Panc1 (cell line): ENCODE results near the gene CDC6. TPM values are rescaled to one million over a fixed set of nuclear protein-coding genes. Genes with fewer than 3 reads are reported as not detected.

Experiments
- ATAC-seq: fragments of 200-7000 bp; cut with Tn5 transposase; 2 replicates; pipeline ENCODE4 v1.9.1; 2020; ENCODE audit warnings: mild to moderate bottlenecking, moderate library complexity
- BruUV-seq: library from RNA; stranded (reverse); fragments of 400-500 nt; replicated peaks from 2 replicates; lab custom pipeline; 2021; lab: Mats Ljungman, UMichigan
- CTCF ChIA-PET: fragments of 300-600 bp; sonication (Branson Sonifier 250); formaldehyde crosslinking; loops from one replicate; lab custom pipeline; 2022; ENCODE audit warnings: antibody characterized with exemption; lab: Charles Lee
- POLR2A ChIA-PET: fragments of 300-600 bp; sonication (Branson Sonifier 250); formaldehyde crosslinking; loops from one replicate; lab custom pipeline; 2022; ENCODE audit warnings: antibody characterized with exemption; lab: Charles Lee
- DNase-seq: peaks from one replicate; pipeline ENCODE4 v3.0.0-alpha.2; 2010; ENCODE audit warnings: low read depth, low spot score
- H3K27ac ChIP-seq: 2 replicates; pipeline ENCODE4 v1.5.1; 2011; ENCODE audit warnings: mild to moderate bottlenecking, low read length, inconsistent platforms
- H3K27me3 ChIP-seq: fragments of 200-500 bp; sonication (Bioruptor generic); 2 replicates; pipeline ENCODE4 v1.6.0; 2014; ENCODE audit warnings: low read length, inconsistent platforms; ENCODE audit not compliant: control insufficient read depth, insufficient read depth
- H3K36me3 ChIP-seq: fragments of 200-500 bp; sonication (Bioruptor generic); 2 replicates; pipeline ENCODE4 v1.5.1; 2014; ENCODE audit warnings: inconsistent platforms, mild to moderate bottlenecking, low read length, moderate library complexity; ENCODE audit not compliant: control insufficient read depth, insufficient read depth
- H3K4me1 ChIP-seq: 2 replicates; pipeline ENCODE4 v1.5.1; 2011; ENCODE audit warnings: inconsistent platforms, mild to moderate bottlenecking, low read length, moderate library complexity; ENCODE audit not compliant: control insufficient read depth, insufficient read depth
- H3K4me3 ChIP-seq, 2 experiments: 2 replicates each; pipeline ENCODE4 v1.5.1; 2011 to 2012; ENCODE audit warnings: low read depth in 2 of 2, low read length in 2 of 2, mild to moderate bottlenecking in 2 of 2, inconsistent platforms in 1 of 2, moderate library complexity in 1 of 2
- H3K9me3 ChIP-seq: fragments of 200-500 bp; sonication (Bioruptor generic); 2 replicates; pipeline ENCODE4 v1.5.1; 2014; ENCODE audit warnings: low read depth, mild to moderate bottlenecking, inconsistent platforms, low read length, moderate library complexity; ENCODE audit not compliant: control insufficient read depth, insufficient read depth
- POLR2AphosphoS5 ChIP-seq: IDR thresholded peaks from 2 replicates; pipeline ENCODE4 v1.6.1; 2012; ENCODE audit warnings: mild to moderate bottlenecking, low read depth, low read length, moderate library complexity
- SIN3A ChIP-seq: IDR thresholded peaks from 2 replicates; pipeline ENCODE4 v1.6.1; 2012; ENCODE audit warnings: low read depth, mild to moderate bottlenecking, low read length, moderate library complexity, borderline replicate concordance; ENCODE audit not compliant: insufficient read depth
- TCF7L2 ChIP-seq: IDR thresholded peaks from 2 replicates; pipeline ENCODE4 v1.6.1; 2011; ENCODE audit warnings: mild to moderate bottlenecking, low read depth, low read length, inconsistent platforms
- in situ Hi-C: cut with HindIII; loops from 2 replicates; pipeline ENCODE4 v1.10.0; 2016; ENCODE audit warnings: low sequenced_read_pairs, low pct_unique_long_range_greater_than_20kb
- intact Hi-C: fragments of 100-400 bp; cut with micrococcal nuclease; formaldehyde crosslinking; loops from one replicate; pipeline ENCODE4 v1.10.0; 2022; ENCODE audit not compliant: unreplicated experiment
- total RNA-seq: library from RNA; stranded (reverse); gene quantifications from one replicate; pipeline ENCODE4 v1.2.1, GENCODE V29; 2021; ENCODE audit not compliant: unreplicated experiment
- TF ChIP-seq, protein P1 (sequence below), 2 experiments: IDR thresholded peaks; 2 replicates each; pipeline ENCODE4 v1.6.1; 2011 to 2012; ENCODE audit warnings: low read depth in 2 of 2, control low read depth in 1 of 2, low read length in 1 of 2, mild to moderate bottlenecking in 1 of 2, moderate library complexity in 1 of 2; ENCODE audit not compliant: insufficient read depth in 1 of 2
- TF ChIP-seq, protein P2 (sequence below): fragments of 450-650 bp; IDR thresholded peaks from 2 replicates; pipeline ENCODE4 v1.5.1; 2017; ENCODE audit warnings: mild to moderate bottlenecking

The CDC6 gene
- total RNA-seq, 1 experiment from 2014 or later = 66.3 TPM

DNA sequence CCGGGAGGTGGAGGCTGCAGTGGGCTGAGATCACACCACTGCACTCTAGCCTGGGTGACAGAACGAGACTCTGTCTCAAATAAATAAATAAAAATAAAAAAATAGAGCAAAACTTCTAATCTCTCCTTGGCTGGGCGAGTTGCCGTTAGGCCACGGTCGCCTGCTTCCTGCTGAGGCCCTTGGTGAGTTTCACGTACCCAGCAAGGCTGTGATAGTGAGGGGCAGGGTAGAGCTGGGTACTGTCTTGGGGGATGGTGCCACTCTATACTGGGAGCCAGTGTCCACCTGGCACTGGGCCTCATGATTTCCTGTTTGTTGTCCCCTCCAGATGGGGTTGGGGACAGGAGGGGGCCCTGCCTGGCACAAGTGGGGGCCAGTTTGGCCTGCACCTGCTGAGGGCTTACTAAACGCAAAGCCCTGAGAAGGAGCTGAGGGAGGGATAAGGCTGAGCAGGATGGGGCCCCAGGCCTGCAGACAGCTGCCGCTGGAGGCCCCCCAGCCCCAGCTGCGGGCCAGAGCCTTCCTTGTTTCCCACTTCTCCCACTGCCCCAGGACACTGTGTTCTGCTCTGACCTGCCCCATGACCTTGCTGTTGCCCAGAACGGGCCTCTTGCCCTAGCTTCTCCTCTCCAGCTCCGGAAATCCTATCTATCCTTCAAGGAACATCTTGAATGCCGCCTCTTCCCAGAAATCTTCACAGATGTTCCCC is 51.4 kb downstream of the CDC6 start:
- peak overlapping the region; percentile 8 for H3K27ac ChIP-seq
- TF ChIP-seq TCF7L2 (no peak), SIN3A (no peak), POLR2AphosphoS5 (no peak)
- TF ChIP-seq, protein P1, sequence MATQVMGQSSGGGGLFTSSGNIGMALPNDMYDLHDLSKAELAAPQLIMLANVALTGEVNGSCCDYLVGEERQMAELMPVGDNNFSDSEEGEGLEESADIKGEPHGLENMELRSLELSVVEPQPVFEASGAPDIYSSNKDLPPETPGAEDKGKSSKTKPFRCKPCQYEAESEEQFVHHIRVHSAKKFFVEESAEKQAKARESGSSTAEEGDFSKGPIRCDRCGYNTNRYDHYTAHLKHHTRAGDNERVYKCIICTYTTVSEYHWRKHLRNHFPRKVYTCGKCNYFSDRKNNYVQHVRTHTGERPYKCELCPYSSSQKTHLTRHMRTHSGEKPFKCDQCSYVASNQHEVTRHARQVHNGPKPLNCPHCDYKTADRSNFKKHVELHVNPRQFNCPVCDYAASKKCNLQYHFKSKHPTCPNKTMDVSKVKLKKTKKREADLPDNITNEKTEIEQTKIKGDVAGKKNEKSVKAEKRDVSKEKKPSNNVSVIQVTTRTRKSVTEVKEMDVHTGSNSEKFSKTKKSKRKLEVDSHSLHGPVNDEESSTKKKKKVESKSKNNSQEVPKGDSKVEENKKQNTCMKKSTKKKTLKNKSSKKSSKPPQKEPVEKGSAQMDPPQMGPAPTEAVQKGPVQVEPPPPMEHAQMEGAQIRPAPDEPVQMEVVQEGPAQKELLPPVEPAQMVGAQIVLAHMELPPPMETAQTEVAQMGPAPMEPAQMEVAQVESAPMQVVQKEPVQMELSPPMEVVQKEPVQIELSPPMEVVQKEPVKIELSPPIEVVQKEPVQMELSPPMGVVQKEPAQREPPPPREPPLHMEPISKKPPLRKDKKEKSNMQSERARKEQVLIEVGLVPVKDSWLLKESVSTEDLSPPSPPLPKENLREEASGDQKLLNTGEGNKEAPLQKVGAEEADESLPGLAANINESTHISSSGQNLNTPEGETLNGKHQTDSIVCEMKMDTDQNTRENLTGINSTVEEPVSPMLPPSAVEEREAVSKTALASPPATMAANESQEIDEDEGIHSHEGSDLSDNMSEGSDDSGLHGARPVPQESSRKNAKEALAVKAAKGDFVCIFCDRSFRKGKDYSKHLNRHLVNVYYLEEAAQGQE (IDR thresholded peaks at IDR 0.05; ENCODE audit: insufficient read depth in 1 of 2, low read depth in 2 of 2, low read length in 1 of 2) = no peak
- TF ChIP-seq, protein P2, sequence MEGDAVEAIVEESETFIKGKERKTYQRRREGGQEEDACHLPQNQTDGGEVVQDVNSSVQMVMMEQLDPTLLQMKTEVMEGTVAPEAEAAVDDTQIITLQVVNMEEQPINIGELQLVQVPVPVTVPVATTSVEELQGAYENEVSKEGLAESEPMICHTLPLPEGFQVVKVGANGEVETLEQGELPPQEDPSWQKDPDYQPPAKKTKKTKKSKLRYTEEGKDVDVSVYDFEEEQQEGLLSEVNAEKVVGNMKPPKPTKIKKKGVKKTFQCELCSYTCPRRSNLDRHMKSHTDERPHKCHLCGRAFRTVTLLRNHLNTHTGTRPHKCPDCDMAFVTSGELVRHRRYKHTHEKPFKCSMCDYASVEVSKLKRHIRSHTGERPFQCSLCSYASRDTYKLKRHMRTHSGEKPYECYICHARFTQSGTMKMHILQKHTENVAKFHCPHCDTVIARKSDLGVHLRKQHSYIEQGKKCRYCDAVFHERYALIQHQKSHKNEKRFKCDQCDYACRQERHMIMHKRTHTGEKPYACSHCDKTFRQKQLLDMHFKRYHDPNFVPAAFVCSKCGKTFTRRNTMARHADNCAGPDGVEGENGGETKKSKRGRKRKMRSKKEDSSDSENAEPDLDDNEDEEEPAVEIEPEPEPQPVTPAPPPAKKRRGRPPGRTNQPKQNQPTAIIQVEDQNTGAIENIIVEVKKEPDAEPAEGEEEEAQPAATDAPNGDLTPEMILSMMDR = no peak
- in situ Hi-C loops = no loop called here
- BruUV-seq = no TSS peak
- H3K36me3 ChIP-seq = no peaks in the 10 kb centered on the region
- peaks cover 64% of the 10 kb centered on the region for H3K4me1 ChIP-seq
- intact Hi-C loops = no loop called here
- CTCF ChIA-PET = interaction anchor here (0.7 to 1.2 kb wide), 2 partner anchors 15 to 147 kb away, joined by 3 to 6 read pairs; no protein-coding TSS in a partner anchor
- H3K9me3 ChIP-seq = no peaks in the 10 kb centered on the region
- no peak overlapping the region for H3K4me3 ChIP-seq
- POLR2A ChIA-PET = interaction anchor here (0.5 to 0.8 kb wide), 2 partner anchors 12 to 15 kb away, joined by 3 to 11 read pairs; no protein-coding TSS in a partner anchor
- no peak for DNase-seq
- H3K27me3 ChIP-seq = no peaks in the 10 kb centered on the region
- ATAC-seq = no peak

DNA sequence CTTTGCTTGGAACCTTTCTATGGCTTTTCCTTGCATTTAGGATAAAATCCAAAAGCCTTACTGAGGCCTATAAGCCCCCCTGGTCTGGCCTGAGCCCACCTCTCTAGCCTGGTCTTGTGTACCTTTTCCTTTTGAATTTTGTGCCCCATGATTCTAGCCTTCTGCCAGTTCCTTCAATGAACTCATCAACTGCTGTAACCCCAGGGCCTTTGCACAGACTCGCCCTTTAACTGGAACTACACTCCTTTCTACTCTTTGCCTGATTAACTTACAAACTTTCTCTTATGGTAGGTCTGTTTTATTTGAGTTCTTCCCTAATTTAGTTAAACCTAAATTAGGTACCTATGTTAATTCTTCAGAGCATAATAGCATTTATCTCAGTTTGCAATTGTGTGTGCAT is 52.6 kb downstream of the CDC6 start:
- H3K27ac ChIP-seq = peak overlapping the region; percentile 81
- no peaks in the 10 kb centered on the region for H3K9me3 ChIP-seq
- H3K4me1 ChIP-seq = peaks cover 67% of the 10 kb centered on the region
- no peak for DNase-seq
- no peak overlapping the region; a peak in 1 of 4 replicates for H3K4me3 ChIP-seq
- CTCF ChIA-PET = no interaction called here
- no peak for ATAC-seq
- intact Hi-C loops = no loop called here
- no peak for TF ChIP-seq POLR2AphosphoS5
- TF ChIP-seq, protein P2 = no peak
- no peak for TF ChIP-seq SIN3A
- TF ChIP-seq TCF7L2 = no peak
- TF ChIP-seq, protein P1 (IDR thresholded peaks at IDR 0.05; ENCODE audit: insufficient read depth in 1 of 2, low read depth in 2 of 2, low read length in 1 of 2) = no peak
- POLR2A ChIA-PET = interaction anchor here (0.5 to 1.1 kb wide), 2 partner anchors 8 to 1189 kb away, joined by 3 to 4 read pairs; no protein-coding TSS in a partner anchor
- H3K36me3 ChIP-seq = no peaks in the 10 kb centered on the region
- TSS peak; percentile 88 for BruUV-seq
- in situ Hi-C loops = no loop called here
- H3K27me3 ChIP-seq = no peaks in the 10 kb centered on the region
